ENCODE results near the gene ZNF23.

- TF ChIP-seq CTCF (IDR thresholded peaks at IDR 0.05) (peak in 1 of 4 experiments; percentile 20), POLR2AphosphoS5 (IDR thresholded peaks at IDR 0.05) (peak; percentile 92), POLR2A (IDR thresholded peaks at IDR 0.05) (peak; percentile 62)
Measured at GRCh38 chr16:71484006-71484893, 22.2 kb upstream of the ZNF23 start.

Measured in prostate gland (tissue), 2 donors.